KMS-11 (cell line): ENCODE results near the gene CNPY1.

Experiments used
- H2AFZ ChIP-seq: fragments of 200-600 bp; sonication (generic); 2 replicates; pipeline ENCODE4 v1.6.1; 2016; ENCODE audit warnings: antibody characterized with exemption, mixed run types, low read depth
- H3K27ac ChIP-seq: fragments of 200-600 bp; sonication (generic); 2 replicates; pipeline ENCODE4 v1.6.1; 2016; ENCODE audit warnings: mild to moderate bottlenecking, mixed run types
- H3K27me3 ChIP-seq: fragments of 200-600 bp; sonication (generic); 2 replicates; pipeline ENCODE4 v1.6.1; 2017; ENCODE audit warnings: mild to moderate bottlenecking, low read depth, mixed run types, moderate library complexity; ENCODE audit not compliant: insufficient read depth
- H3K36me3 ChIP-seq: fragments of 200-600 bp; sonication (generic); 2 replicates; pipeline ENCODE4 v1.6.1; 2017; ENCODE audit warnings: mild to moderate bottlenecking, mixed run types; ENCODE audit not compliant: insufficient read depth
- H3K4me1 ChIP-seq: fragments of 200-600 bp; sonication (generic); 2 replicates; pipeline ENCODE4 v1.6.1; 2016; ENCODE audit warnings: mild to moderate bottlenecking, low read depth, mixed run types; ENCODE audit not compliant: poor library complexity, severe bottlenecking
- H3K4me2 ChIP-seq: fragments of 200-600 bp; sonication (generic); 2 replicates; pipeline ENCODE4 v1.7.0; 2016; ENCODE audit warnings: mild to moderate bottlenecking, mixed run types
- H3K4me3 ChIP-seq: fragments of 200-600 bp; sonication (generic); IDR thresholded peaks from 2 replicates; pipeline ENCODE4 v1.6.1; 2017; ENCODE audit warnings: low read depth, low read length, mixed read lengths; ENCODE audit not compliant: insufficient read depth
- H3K79me2 ChIP-seq: fragments of 200-600 bp; sonication (generic); 2 replicates; pipeline ENCODE4 v1.6.1; 2016; ENCODE audit warnings: low read depth, mixed run types; ENCODE audit not compliant: insufficient read depth
- H3K9ac ChIP-seq: fragments of 200-600 bp; sonication (generic); 2 replicates; pipeline ENCODE4 v1.6.1; 2016; ENCODE audit warnings: mild to moderate bottlenecking, mixed run types
- H4K20me1 ChIP-seq: fragments of 200-600 bp; sonication (generic); 2 replicates; pipeline ENCODE4 v1.6.1; 2016; ENCODE audit warnings: mild to moderate bottlenecking, mixed run types; ENCODE audit not compliant: insufficient read depth
- TF ChIP-seq, protein P1 (sequence below): fragments of 200-600 bp; sonication (generic); conservative IDR thresholded peaks from 2 replicates; pipeline ENCODE4 v1.6.1; 2017; ENCODE audit warnings: low read depth, mild to moderate bottlenecking, antibody characterized with exemption, low read length, moderate library complexity, mixed read lengths

The CNPY1 gene

DNA sequence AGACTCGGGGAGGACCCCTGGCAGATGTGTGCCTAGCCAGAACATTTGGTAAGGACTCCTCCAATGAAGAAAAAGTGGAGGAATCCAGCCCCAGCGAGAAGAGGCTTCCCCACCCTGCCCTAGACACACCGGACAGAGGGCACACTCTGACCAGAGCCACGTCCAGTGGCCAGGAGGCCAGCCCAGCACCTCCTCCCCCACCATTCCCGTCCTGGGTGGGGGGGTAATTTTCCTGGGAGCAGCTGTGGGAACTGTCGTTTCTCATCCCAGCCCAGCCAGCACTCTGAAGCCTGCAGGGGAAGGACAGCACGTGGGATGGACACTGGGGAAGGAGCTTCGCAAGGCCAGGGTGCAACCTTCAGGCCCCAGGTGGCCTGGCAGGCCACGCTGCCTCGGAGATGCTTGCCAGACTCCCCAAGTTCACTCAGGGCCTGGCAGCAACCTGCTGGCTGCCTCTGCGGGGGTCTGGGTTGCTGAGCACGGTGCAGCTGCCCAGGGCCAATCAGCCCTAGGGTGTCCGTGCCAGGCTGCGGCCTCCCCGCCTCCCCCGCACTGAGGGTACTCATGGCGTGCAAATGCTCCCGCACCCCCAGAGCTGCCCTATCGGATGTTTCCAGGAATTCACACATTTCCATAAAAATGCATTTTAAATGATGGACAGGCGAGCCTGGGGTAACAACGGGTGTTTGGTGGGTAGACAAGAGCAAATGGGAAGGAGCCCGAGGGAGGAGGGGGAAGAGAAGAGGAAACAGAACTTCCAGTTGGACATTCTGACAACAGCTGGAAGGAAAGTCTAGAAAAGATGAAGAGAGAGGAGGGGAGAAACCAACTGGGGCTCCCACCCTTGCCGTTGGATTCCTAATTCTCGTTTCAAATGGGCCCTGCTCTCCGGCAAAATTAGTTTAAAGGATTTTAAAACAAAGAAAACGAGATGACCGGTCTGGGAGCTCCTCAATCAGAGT lies 90.3 kb downstream of the CNPY1 start:
- H3K27me3 ChIP-seq = peaks cover 25% of the 10 kb centered on the region
- no peaks in the 10 kb centered on the region for H3K36me3 ChIP-seq
- H3K4me2 ChIP-seq = no peak overlapping the region
- no peaks in the 10 kb centered on the region for H3K79me2 ChIP-seq
- no peaks in the 10 kb centered on the region for H3K4me1 ChIP-seq
- peak overlapping the region; percentile 64 for H2AFZ ChIP-seq
- H3K9ac ChIP-seq = no peak overlapping the region
- no peaks in the 10 kb centered on the region for H4K20me1 ChIP-seq
- H3K4me3 ChIP-seq = no peak overlapping the region
- H3K27ac ChIP-seq = no peak overlapping the region
- TF ChIP-seq, protein P1, sequence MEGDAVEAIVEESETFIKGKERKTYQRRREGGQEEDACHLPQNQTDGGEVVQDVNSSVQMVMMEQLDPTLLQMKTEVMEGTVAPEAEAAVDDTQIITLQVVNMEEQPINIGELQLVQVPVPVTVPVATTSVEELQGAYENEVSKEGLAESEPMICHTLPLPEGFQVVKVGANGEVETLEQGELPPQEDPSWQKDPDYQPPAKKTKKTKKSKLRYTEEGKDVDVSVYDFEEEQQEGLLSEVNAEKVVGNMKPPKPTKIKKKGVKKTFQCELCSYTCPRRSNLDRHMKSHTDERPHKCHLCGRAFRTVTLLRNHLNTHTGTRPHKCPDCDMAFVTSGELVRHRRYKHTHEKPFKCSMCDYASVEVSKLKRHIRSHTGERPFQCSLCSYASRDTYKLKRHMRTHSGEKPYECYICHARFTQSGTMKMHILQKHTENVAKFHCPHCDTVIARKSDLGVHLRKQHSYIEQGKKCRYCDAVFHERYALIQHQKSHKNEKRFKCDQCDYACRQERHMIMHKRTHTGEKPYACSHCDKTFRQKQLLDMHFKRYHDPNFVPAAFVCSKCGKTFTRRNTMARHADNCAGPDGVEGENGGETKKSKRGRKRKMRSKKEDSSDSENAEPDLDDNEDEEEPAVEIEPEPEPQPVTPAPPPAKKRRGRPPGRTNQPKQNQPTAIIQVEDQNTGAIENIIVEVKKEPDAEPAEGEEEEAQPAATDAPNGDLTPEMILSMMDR = no peak

DNA sequence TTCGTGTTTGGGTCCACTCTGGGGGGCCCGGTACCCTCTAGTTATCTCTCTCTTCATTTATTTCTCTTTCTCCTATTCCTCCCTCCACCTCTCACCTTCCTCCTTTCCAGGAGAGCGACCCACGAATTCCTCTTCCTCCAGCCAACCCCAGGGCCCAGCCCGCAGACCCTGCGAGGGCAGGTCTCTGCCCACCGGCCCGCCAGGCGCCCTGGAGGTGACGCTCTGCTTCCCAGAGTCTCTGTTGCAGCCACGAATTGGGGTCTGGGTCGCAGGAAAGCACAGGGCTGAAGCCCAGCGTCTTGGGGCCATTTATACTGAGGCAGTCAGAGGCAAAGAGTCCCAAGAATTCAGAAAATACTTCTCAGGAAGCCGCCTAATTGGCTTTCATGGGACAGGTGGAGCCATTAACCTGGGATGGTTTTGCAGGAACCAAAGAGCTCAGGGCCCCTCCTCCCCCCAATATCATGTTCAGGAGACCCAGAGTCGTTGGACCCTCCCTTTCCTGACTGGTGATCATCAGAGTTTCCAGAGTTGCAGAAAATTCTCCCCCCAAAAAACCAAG lies 91.1 kb downstream of the CNPY1 start:
- Histone ChIP-seq H3K4me3 (no peak overlapping the region), H2AFZ (no peak overlapping the region), H3K9ac (no peak overlapping the region), H3K36me3 (no peaks in the 10 kb centered on the region), H3K4me2 (no peak overlapping the region), H3K27ac (no peak overlapping the region), H4K20me1 (no peaks in the 10 kb centered on the region), H3K27me3 (peaks cover 34% of the 10 kb centered on the region), H3K79me2 (no peaks in the 10 kb centered on the region), H3K4me1 (no peaks in the 10 kb centered on the region)
- TF ChIP-seq, protein P1 = no peak

DNA sequence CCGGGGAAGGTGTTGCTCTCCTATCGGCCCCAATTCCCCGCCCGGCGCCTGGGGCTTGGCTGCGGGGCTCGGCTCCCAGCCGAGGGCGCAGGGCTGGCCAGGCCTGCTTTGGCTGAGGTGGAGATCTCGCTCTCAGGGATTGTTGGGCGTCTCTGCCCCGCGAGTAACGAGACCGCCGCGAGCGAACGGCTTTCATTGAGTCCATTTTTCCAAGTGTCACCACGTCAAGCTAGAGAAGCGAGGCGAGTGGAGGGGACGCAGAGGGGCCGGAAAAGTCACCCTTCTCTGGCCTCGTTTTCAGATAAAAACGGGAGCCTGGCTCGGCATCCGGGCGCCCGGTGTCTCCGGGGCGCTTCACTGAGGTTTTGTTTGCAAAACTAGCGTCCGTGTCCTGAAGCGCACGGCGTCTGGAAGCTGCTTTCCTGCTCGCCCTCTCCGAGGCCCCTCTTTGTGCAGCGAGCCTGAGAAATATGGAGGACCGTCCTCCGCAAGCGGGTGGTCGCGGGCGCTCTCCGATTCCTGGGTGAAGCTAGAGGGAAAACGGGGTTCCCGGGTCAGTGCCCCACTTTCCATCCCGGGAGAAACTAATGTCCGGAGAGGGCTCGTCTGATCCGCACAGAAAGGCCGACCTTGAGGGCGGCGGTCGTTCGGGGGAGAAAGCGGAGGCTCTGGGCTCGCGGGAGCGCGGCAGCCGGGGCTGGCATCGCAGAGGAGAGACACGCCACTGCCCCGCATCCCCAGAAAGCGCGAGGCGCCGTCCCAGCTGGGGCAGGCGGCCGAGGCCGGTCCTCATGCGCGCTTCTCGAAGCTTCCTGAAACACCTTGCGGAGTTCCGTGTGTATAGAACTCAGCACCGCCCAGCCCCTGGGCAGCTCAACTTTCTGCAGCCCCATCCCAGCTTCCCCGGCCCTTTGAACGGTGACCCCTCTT lies 91.9 kb downstream of the CNPY1 start:
- no peak overlapping the region for H3K9ac ChIP-seq
- H3K4me3 ChIP-seq = no peak overlapping the region
- no peak overlapping the region for H2AFZ ChIP-seq
- no peaks in the 10 kb centered on the region for H3K79me2 ChIP-seq
- H3K27ac ChIP-seq = no peak overlapping the region
- no peaks in the 10 kb centered on the region for H3K36me3 ChIP-seq
- TF ChIP-seq, protein P1 = no peak
- H3K27me3 ChIP-seq = peaks cover 36% of the 10 kb centered on the region
- no peaks in the 10 kb centered on the region for H4K20me1 ChIP-seq
- no peaks in the 10 kb centered on the region for H3K4me1 ChIP-seq
- H3K4me2 ChIP-seq = no peak overlapping the region
